HepG2 (cell line): ENCODE results near the gene TMEM14B. TPM values are rescaled to one million over a fixed set of nuclear protein-coding genes. Genes with fewer than 3 reads are reported as not detected.

Experiments
- ATAC-seq: fragments of 200-7000 bp; cut with Tn5 transposase; 3 replicates; pipeline ENCODE4 v1.9.1; 2020; ENCODE audit warnings: mild to moderate bottlenecking, moderate library complexity
- BruUV-seq: library from RNA; stranded (reverse); fragments of 400-500 nt; replicated peaks from 2 replicates; lab custom pipeline; 2021; lab: Mats Ljungman, UMichigan
- CTCF ChIA-PET: fragments of 300-600 bp; formaldehyde crosslinking; extraction: SDS; loops from one replicate; lab custom pipeline; 2021; ENCODE audit warnings: low total read pairs, inconsistent platforms, low intra/inter-chr PET ratio; lab: Yijun Ruan, JAX
- POLR2A ChIA-PET: fragments of 350-600 bp; sonication (Branson Sonifier 250); formaldehyde crosslinking; loops from one replicate; lab custom pipeline; 2020; ENCODE audit warnings: antibody characterized with exemption, inconsistent platforms; lab: Yijun Ruan, JAX
- DNase-seq: peaks from one replicate; pipeline ENCODE4 v3.0.0-alpha.2; 2015; ENCODE audit warnings: low spot score
- FAIRE-seq: peaks from 3 replicates; lab custom pipeline; 2011; peaks lifted over from hg19 to GRCh38; lab: Jason Lieb, UNC
- H2AFZ ChIP-seq: one replicate; pipeline ENCODE4 v1.6.1; 2011; ENCODE audit warnings: low read length, inconsistent platforms
- H3K27ac ChIP-seq: fragments of 300-600 bp; 3 replicates; pipeline ENCODE4 v1.8.0; 2011; ENCODE audit warnings: mixed run types, mild to moderate bottlenecking, mixed read lengths, low read length, inconsistent platforms; ENCODE audit not compliant: insufficient read depth; ENCODE audit errors: extremely low read length
- H3K27me3 ChIP-seq, 2 experiments: fragments of 200-600 bp in 1 of 2; 2 replicates in 1 of 2; 3 replicates in 1 of 2; pipeline versions ENCODE4 v1.6.0 to v1.8.0; 2011; ENCODE audit warnings: low read length in 2 of 2, mild to moderate bottlenecking in 2 of 2, moderate library complexity in 2 of 2, inconsistent platforms in 1 of 2; ENCODE audit not compliant: insufficient read depth in 2 of 2, control insufficient read depth in 1 of 2
- H3K36me3 ChIP-seq, 2 experiments: fragments of 200-600 bp in 1 of 2; replicated peaks in 1 of 2; 2 replicates in 1 of 2; 3 replicates in 1 of 2; pipeline versions ENCODE4 v1.5.1 to v1.8.0; 2011; ENCODE audit warnings: low read length in 2 of 2, inconsistent platforms in 1 of 2; ENCODE audit not compliant: insufficient read depth in 2 of 2, control insufficient read depth in 1 of 2
- H3K4me1 ChIP-seq: 2 replicates; pipeline ENCODE4 v1.5.1; 2012; ENCODE audit warnings: low read length, inconsistent platforms; ENCODE audit not compliant: insufficient read depth
- H3K4me2 ChIP-seq: 2 replicates; pipeline ENCODE4 v1.6.0; 2011; ENCODE audit warnings: low read depth, low read length, inconsistent platforms
- H3K4me3 ChIP-seq, 3 experiments: fragments of 200-600 bp in 1 of 3; sonication (generic), shearing (Covaris generic) in 1 of 3; replicated peaks in 1 of 3; 2 replicates each; pipeline ENCODE4 v1.5.1; 2011 to 2016; ENCODE audit warnings: low read length in 3 of 3, inconsistent platforms in 2 of 3, low read depth in 2 of 3, mild to moderate bottlenecking in 2 of 3, control low read depth in 1 of 3, mixed read lengths in 1 of 3; ENCODE audit not compliant: insufficient read depth in 1 of 3
- H3K79me2 ChIP-seq: one replicate; pipeline ENCODE4 v1.6.1; 2011; ENCODE audit warnings: low read length, inconsistent platforms; ENCODE audit not compliant: insufficient read depth
- H3K9ac ChIP-seq: 2 replicates; pipeline ENCODE4 v1.6.0; 2011; ENCODE audit warnings: mild to moderate bottlenecking, low read depth, low read length, inconsistent platforms; ENCODE audit not compliant: insufficient read depth
- H3K9me3 ChIP-seq: 2 replicates; pipeline ENCODE4 v1.5.1; 2012; ENCODE audit warnings: mild to moderate bottlenecking, low read length
- H4K20me1 ChIP-seq: 2 replicates; pipeline ENCODE4 v1.6.0; 2011; ENCODE audit warnings: inconsistent platforms, mild to moderate bottlenecking, low read length, moderate library complexity; ENCODE audit not compliant: insufficient read depth
- HOXA5 ChIP-seq: sonication (generic); formaldehyde crosslinking; IDR thresholded peaks from 2 replicates; pipeline ENCODE4 v1.4.0; 2020; ENCODE audit warnings: missing genetic modification reagents
- MBD4 ChIP-seq: IDR thresholded peaks from 2 replicates; pipeline ENCODE4 v1.6.1; 2012; ENCODE audit warnings: low read length, inconsistent platforms, borderline replicate concordance
- RFX1 ChIP-seq: fragments of 450-650 bp; IDR thresholded peaks from 2 replicates; pipeline ENCODE4 v1.6.1; 2017
- YEATS2 ChIP-seq: sonication (generic); formaldehyde crosslinking; IDR thresholded peaks from 2 replicates; pipeline ENCODE4 v1.4.0; 2020; ENCODE audit warnings: missing genetic modification reagents, borderline replicate concordance
- YEATS4 ChIP-seq: sonication (generic); formaldehyde crosslinking; IDR thresholded peaks from 2 replicates; pipeline ENCODE4 v1.4.0; 2020; ENCODE audit warnings: missing genetic modification reagents, borderline replicate concordance
- YY1 ChIP-seq: IDR thresholded peaks from 2 replicates; pipeline ENCODE4 v1.6.1; 2011; ENCODE audit warnings: low read length, low read depth, moderate library complexity, mild to moderate bottlenecking; ENCODE audit not compliant: insufficient read depth, insufficient replicate concordance
- ZFP41 ChIP-seq: sonication (generic); formaldehyde crosslinking; IDR thresholded peaks from 2 replicates; pipeline ENCODE4 v1.4.0; 2020; ENCODE audit warnings: mild to moderate bottlenecking, missing genetic modification reagents, borderline replicate concordance
- ZNF460 ChIP-seq: sonication (generic); formaldehyde crosslinking; IDR thresholded peaks from 2 replicates; pipeline ENCODE4 v1.5.1; 2020; ENCODE audit warnings: missing genetic modification reagents, mild to moderate bottlenecking, borderline replicate concordance
- ZNF546 ChIP-seq: sonication (generic); formaldehyde crosslinking; conservative IDR thresholded peaks from 2 replicates; pipeline ENCODE4 v1.8.1; 2023; ENCODE audit warnings: mild to moderate bottlenecking, missing genetic modification reagents
- WGBS: methylation state at CpG from one replicate; pipeline ENCODE4 v1.1.6; 2017; ENCODE audit warnings: low lambda C conversion rate; 5-methylcytosine and 5-hydroxymethylcytosine counted together
- in situ Hi-C: cut with HindIII; loops from 2 replicates; pipeline ENCODE4 v1.10.0; 2017; ENCODE audit warnings: low pct_unique_long_range_greater_than_20kb; ENCODE audit not compliant: extremely low pct_ligation_motif_present
- intact Hi-C: fragments of 100-400 bp; cut with micrococcal nuclease; formaldehyde crosslinking; loops from one replicate; pipeline ENCODE4 v1.10.0; 2022; ENCODE audit not compliant: unreplicated experiment
- polyA plus RNA-seq, 8 experiments: library from polyadenylated mRNA; depleted of rRNA in 3 of 8; stranded (reverse) in 7 of 8; unstranded in 1 of 8; fragments of >200 nt; fragmentation: Illumina TruSeq in 4 of 8; extraction: Trizol in 4 of 8; gene quantifications; 2 replicates each; pipeline versions ENCODE4 v1.2.1 to v1.2.3, GENCODE V29; 2011 to 2016; ENCODE audit warnings: low read depth in 4 of 8, missing spikeins in 1 of 8, mixed read lengths in 1 of 8; ENCODE audit not compliant: insufficient read depth in 1 of 8
- total RNA-seq, 5 experiments: library from RNA; depleted of rRNA; stranded (reverse); fragments of >200 nt; fragmentation: Illumina TruSeq; extraction: Trizol; gene quantifications; 2 replicates each; pipeline ENCODE4 v1.2.3, GENCODE V29; 2016; ENCODE audit warnings: low read depth in 1 of 5
- TF ChIP-seq, protein P1 (sequence below): sonication (generic); formaldehyde crosslinking; IDR thresholded peaks from one replicate; pipeline ENCODE4 v1.5.1; 2020; ENCODE audit warnings: mild to moderate bottlenecking, missing genetic modification reagents; ENCODE audit errors: not compliant biosample characterization
- TF ChIP-seq, protein P2 (sequence below): sonication (generic); formaldehyde crosslinking; IDR thresholded peaks from 2 replicates; pipeline ENCODE4 v1.4.0; 2020; ENCODE audit warnings: missing genetic modification reagents
- TF ChIP-seq, protein P3 (sequence below): sonication (generic); formaldehyde crosslinking; IDR thresholded peaks from 2 replicates; pipeline ENCODE4 v1.4.0; 2020; ENCODE audit warnings: mild to moderate bottlenecking, missing genetic modification reagents

TMEM14B gene
- total and polyA plus RNA-seq, 2 of the 13 experiments (the other 11 are each of a cell fraction or from before 2014, with no cell fraction given): 133 to 200 TPM

DNA sequence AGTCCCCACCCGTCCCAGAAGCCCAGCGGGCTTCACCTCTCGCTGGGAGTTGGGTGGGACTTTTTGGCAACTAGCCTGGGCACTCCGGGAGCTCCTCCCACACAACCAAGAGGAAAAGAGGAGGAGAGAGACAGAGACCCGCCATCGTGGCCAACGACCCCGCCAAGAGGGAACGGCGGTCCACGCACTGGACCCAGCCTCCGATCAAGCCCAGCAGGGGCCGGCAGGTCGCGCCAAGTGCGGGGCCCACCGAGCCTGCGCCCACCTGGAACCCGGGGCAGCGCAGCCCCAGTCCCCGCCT is 27.7 kb upstream of the TMEM14B start (continued):
- TF ChIP-seq, protein P1, sequence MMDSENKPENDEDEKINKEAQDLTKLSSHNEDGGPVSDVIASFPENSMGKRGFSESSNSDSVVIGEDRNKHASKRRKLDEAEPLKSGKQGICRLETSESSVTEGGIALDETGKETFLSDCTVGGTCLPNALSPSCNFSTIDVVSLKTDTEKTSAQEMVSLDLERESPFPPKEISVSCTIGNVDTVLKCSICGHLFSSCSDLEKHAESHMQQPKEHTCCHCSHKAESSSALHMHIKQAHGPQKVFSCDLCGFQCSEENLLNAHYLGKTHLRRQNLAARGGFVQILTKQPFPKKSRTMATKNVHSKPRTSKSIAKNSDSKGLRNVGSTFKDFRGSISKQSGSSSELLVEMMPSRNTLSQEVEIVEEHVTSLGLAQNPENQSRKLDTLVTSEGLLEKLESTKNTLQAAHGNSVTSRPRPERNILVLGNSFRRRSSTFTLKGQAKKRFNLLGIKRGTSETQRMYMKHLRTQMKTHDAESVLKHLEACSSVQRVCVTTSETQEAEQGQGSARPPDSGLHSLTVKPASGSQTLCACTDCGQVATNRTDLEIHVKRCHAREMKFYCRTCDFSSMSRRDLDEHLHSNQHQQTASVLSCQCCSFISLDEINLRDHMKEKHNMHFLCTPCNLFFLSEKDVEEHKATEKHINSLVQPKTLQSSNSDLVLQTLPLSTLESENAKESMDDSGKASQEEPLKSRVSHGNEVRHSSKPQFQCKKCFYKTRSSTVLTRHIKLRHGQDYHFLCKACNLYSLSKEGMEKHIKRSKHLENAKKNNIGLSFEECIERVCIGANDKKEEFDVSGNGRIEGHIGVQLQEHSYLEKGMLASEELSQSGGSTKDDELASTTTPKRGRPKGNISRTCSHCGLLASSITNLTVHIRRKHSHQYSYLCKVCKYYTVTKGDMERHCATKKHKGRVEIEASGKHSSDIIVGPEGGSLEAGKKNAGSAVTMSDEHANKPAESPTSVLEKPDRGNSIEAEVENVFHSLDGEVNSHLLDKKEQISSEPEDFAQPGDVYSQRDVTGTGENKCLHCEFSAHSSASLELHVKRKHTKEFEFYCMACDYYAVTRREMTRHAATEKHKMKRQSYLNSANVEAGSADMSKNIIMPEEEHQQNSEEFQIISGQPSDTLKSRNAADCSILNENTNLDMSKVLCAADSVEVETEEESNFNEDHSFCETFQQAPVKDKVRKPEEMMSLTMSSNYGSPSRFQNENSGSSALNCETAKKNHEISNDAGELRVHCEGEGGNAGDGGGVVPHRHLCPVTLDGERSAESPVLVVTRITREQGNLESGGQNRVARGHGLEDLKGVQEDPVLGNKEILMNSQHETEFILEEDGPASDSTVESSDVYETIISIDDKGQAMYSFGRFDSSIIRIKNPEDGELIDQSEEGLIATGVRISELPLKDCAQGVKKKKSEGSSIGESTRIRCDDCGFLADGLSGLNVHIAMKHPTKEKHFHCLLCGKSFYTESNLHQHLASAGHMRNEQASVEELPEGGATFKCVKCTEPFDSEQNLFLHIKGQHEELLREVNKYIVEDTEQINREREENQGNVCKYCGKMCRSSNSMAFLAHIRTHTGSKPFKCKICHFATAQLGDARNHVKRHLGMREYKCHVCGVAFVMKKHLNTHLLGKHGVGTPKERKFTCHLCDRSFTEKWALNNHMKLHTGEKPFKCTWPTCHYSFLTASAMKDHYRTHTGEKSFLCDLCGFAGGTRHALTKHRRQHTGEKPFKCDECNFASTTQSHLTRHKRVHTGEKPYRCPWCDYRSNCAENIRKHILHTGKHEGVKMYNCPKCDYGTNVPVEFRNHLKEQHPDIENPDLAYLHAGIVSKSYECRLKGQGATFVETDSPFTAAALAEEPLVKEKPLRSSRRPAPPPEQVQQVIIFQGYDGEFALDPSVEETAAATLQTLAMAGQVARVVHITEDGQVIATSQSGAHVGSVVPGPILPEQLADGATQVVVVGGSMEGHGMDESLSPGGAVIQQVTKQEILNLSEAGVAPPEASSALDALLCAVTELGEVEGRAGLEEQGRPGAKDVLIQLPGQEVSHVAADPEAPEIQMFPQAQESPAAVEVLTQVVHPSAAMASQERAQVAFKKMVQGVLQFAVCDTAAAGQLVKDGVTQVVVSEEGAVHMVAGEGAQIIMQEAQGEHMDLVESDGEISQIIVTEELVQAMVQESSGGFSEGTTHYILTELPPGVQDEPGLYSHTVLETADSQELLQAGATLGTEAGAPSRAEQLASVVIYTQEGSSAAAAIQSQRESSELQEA (CRISPR knock-in tag): peak; percentile 19
- TF ChIP-seq, all 625 proteins: peak for 37

DNA sequence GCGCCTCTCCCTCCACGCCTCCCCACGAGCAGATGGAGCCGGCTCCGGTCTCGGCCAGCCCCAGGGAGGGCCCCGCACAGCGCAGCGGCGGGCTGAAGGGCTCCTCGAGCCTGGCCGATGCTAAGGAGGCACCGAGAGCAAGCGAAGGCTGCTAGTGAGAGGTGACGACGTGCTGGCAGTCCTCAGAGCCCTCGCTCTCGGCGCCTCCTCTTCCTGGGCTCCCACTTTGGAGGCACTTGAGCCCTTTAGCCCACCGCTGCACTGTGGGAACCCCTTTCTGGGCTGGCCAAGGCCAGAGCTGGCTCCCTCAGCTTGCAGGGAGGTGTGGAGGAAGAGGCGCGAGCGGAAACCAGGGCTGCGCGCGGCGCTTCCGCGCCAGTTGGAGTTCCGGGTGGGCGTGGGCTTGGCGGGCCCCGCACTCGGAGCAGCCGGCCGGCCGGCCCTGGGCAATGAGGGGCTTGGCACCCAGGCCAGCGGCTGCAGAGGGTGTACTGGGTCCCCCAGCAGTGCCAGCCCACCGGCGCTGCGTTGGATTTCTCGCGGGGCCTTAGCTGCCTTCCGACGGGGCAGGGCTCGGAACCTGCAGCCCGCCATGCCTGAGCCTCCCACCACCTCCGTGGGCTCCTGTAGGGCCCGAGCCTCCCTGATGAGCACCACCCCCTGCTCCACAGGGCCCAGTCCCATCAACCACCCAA is 27.2 kb upstream of the TMEM14B start:
- Histone ChIP-seq H3K9ac (peak overlapping the region; percentile 83), H3K36me3 (peaks cover 4 to 7% of the 10 kb centered on the region in 2 experiments; a peak in 4 of 5 replicates), H3K4me2 (peak overlapping the region; percentile 75), H3K4me1 (peaks cover 32% of the 10 kb centered on the region), H2AFZ (no peak overlapping the region), H4K20me1 (no peaks in the 10 kb centered on the region), H3K4me3 (peak overlapping the region; percentile 56 to 76 (median 70)), H3K27me3 (no peaks in the 10 kb centered on the region), H3K27ac (peak overlapping the region; percentile 95), H3K9me3 (peaks cover 15% of the 10 kb centered on the region), H3K79me2 (peaks cover 21% of the 10 kb centered on the region)
- CTCF ChIA-PET: no interaction called here
- peak; percentile 28 for ATAC-seq
- no peak for FAIRE-seq
- 33% methylated on average over 21 of the region's 49 CpGs for WGBS
- POLR2A ChIA-PET: interaction anchor here (0.6 to 6.6 kb wide), 20 partner anchors 10 to 1289 kb away, joined by 3 to 332 read pairs (median 6); partner anchors contain the start of genes C6orf52, PAK1IP1 and TMEM14B
- DNase-seq: peak; percentile 24
- in situ Hi-C loops: no loop called here
- no TSS peak for BruUV-seq
- intact Hi-C loops: no loop called here
- TF ChIP-seq YEATS4 (CRISPR knock-in tag): peak; percentile 74
- no peak for TF ChIP-seq MBD4
- TF ChIP-seq, protein P2, sequence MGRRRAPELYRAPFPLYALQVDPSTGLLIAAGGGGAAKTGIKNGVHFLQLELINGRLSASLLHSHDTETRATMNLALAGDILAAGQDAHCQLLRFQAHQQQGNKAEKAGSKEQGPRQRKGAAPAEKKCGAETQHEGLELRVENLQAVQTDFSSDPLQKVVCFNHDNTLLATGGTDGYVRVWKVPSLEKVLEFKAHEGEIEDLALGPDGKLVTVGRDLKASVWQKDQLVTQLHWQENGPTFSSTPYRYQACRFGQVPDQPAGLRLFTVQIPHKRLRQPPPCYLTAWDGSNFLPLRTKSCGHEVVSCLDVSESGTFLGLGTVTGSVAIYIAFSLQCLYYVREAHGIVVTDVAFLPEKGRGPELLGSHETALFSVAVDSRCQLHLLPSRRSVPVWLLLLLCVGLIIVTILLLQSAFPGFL: no peak
- no peak for TF ChIP-seq ZFP41 (CRISPR knock-in tag)
- TF ChIP-seq YY1: peak; percentile 30
- TF ChIP-seq ZNF460 (CRISPR knock-in tag): no peak
- no peak for TF ChIP-seq YEATS2 (CRISPR knock-in tag)
- no peak for TF ChIP-seq HOXA5 (CRISPR knock-in tag)
- TF ChIP-seq RFX1: no peak
- TF ChIP-seq, protein P3, sequence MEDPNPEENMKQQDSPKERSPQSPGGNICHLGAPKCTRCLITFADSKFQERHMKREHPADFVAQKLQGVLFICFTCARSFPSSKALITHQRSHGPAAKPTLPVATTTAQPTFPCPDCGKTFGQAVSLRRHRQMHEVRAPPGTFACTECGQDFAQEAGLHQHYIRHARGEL (CRISPR knock-in tag): no peak; the same call in 1 of the 2 replicates
- TF ChIP-seq ZNF546 (CRISPR knock-in tag): peak; percentile 93; the same call in 1 of the 2 replicates
